ENCODE results near the gene LHPP. TPM values are rescaled to one million over a fixed set of nuclear protein-coding genes. Genes with fewer than 3 reads are reported as not detected.

LHPP gene
- total RNA-seq, 1 donor from 2014 or later: 19.6 TPM

GRCh38 chr10:124656113-124656490, 194.5 kb downstream of the LHPP start:
- Mint-ChIP-seq H3K27me3 (ENCODE audit: low read depth) (no peaks in the 10 kb centered on the region), H3K4me1 (peaks cover 8% of the 10 kb centered on the region), H3K36me3 (peaks cover 5% of the 10 kb centered on the region), H3K4me3 (no peak overlapping the region), H3K27ac (no peak overlapping the region), H3K9me3 (no peaks in the 10 kb centered on the region)
- no peak for DNase-seq (ENCODE audit: low spot score in 2 of 2, unreplicated experiment in 2 of 2)
- TF ChIP-seq, protein P1, sequence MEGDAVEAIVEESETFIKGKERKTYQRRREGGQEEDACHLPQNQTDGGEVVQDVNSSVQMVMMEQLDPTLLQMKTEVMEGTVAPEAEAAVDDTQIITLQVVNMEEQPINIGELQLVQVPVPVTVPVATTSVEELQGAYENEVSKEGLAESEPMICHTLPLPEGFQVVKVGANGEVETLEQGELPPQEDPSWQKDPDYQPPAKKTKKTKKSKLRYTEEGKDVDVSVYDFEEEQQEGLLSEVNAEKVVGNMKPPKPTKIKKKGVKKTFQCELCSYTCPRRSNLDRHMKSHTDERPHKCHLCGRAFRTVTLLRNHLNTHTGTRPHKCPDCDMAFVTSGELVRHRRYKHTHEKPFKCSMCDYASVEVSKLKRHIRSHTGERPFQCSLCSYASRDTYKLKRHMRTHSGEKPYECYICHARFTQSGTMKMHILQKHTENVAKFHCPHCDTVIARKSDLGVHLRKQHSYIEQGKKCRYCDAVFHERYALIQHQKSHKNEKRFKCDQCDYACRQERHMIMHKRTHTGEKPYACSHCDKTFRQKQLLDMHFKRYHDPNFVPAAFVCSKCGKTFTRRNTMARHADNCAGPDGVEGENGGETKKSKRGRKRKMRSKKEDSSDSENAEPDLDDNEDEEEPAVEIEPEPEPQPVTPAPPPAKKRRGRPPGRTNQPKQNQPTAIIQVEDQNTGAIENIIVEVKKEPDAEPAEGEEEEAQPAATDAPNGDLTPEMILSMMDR (IDR thresholded peaks at IDR 0.05; ENCODE audit: unreplicated experiment): no peak

- peaks cover 8% of the 10 kb centered on the region for H3K36me3 Mint-ChIP-seq
- H3K27ac Mint-ChIP-seq: no peak overlapping the region
- TF ChIP-seq, protein P1 (IDR thresholded peaks at IDR 0.05; ENCODE audit: unreplicated experiment): no peak
- no peak overlapping the region for H3K4me3 Mint-ChIP-seq
- no peaks in the 10 kb centered on the region for H3K27me3 Mint-ChIP-seq (ENCODE audit: low read depth)
- peaks cover 8% of the 10 kb centered on the region for H3K4me1 Mint-ChIP-seq
- H3K9me3 Mint-ChIP-seq: no peaks in the 10 kb centered on the region
- DNase-seq (ENCODE audit: low spot score in 2 of 2, unreplicated experiment in 2 of 2): no peak
These were observed 194.9 kb downstream of the LHPP start for GRCh38 chr10:124656541-124656940.

DNA sequence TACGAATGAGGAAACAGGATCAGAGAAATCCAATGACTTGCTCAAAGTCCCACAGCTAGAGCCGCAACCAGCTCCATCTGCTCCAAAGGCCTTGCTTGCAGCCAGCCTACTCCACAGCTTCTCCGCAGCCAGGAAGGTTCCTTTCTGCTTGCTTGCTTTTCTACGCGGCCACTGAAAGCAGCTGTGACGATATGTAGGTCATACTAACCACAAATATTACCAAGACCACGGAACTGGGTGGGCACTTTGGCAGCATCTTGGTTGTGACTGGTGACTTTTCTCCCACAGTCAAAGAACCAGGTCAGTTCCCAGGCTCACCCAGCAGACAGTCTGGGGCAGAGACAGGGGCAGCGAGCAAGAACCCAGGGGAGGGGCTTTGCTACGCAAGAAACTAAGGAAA, 196.2 kb downstream of the LHPP start:
- Mint-ChIP-seq H3K4me3 (no peak overlapping the region), H3K27me3 (ENCODE audit: low read depth) (no peaks in the 10 kb centered on the region), H3K27ac (peak overlapping the region; percentile 54), H3K4me1 (peaks cover 8% of the 10 kb centered on the region), H3K9me3 (no peaks in the 10 kb centered on the region), H3K36me3 (peaks cover 12% of the 10 kb centered on the region)
- TF ChIP-seq, protein P1 (IDR thresholded peaks at IDR 0.05; ENCODE audit: unreplicated experiment): no peak
- DNase-seq (ENCODE audit: low spot score in 2 of 2, unreplicated experiment in 2 of 2): no peak

- no peak overlapping the region for H3K4me3 Mint-ChIP-seq
- no peaks in the 10 kb centered on the region for H3K27me3 Mint-ChIP-seq (ENCODE audit: low read depth)
- TF ChIP-seq, protein P1 (IDR thresholded peaks at IDR 0.05; ENCODE audit: unreplicated experiment): no peak
- no peak for DNase-seq (ENCODE audit: low spot score in 2 of 2, unreplicated experiment in 2 of 2)
- peaks cover 14% of the 10 kb centered on the region for H3K36me3 Mint-ChIP-seq
- no peak overlapping the region for H3K27ac Mint-ChIP-seq
- peaks cover 8% of the 10 kb centered on the region for H3K4me1 Mint-ChIP-seq
- no peaks in the 10 kb centered on the region for H3K9me3 Mint-ChIP-seq
These were observed 197.1 kb downstream of the LHPP start for GRCh38 chr10:124658591-124659242.

DNA sequence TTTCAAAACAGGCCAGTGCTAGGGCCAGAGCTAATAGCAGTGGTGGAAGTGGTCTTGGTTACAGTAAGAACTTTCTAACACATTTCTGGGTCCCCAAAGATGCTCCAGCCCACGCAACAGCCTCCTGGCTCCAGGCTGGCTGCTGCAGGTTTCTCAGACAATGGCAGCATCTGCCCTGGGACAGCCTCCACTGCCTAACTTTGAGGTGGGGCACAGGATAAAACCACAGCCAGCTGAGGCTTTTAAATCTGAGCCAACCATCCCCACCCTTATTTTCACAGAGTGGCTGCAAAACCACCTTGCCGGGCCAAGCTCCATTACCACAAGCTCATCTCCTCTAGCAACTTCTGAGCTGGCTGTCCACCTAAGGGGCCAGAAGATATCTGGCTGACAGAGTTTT, 197.8 kb downstream of the LHPP start:
- no peak for DNase-seq (ENCODE audit: low spot score in 2 of 2, unreplicated experiment in 2 of 2)
- H3K9me3 Mint-ChIP-seq: no peaks in the 10 kb centered on the region
- H3K36me3 Mint-ChIP-seq: peaks cover 14% of the 10 kb centered on the region
- H3K27ac Mint-ChIP-seq: no peak overlapping the region
- peaks cover 8% of the 10 kb centered on the region for H3K4me1 Mint-ChIP-seq
- no peak overlapping the region for H3K4me3 Mint-ChIP-seq
- TF ChIP-seq, protein P1 (IDR thresholded peaks at IDR 0.05; ENCODE audit: unreplicated experiment): no peak
- H3K27me3 Mint-ChIP-seq (ENCODE audit: low read depth): no peaks in the 10 kb centered on the region
